Skeletal muscle satellite cell (primary cell): ENCODE results near the gene GAGE2A. TPM values are rescaled to one million over a fixed set of nuclear protein-coding genes. Genes with fewer than 3 reads are reported as not detected.
"Not testable (repeated sequence)": the region's sequence is repeated elsewhere in the genome, so short reads cannot be mapped to it uniquely, and the experiment has no call there.

Experiments
- H3K27me3 ChIP-seq: 2 replicates; pipeline ENCODE4 v1.7.0; 2013; ENCODE audit warnings: low read length; ENCODE audit not compliant: control insufficient read depth, insufficient read depth
- H3K36me3 ChIP-seq: 2 replicates; pipeline ENCODE4 v1.7.0; 2013; ENCODE audit warnings: mild to moderate bottlenecking, control low read depth, low read length; ENCODE audit not compliant: insufficient read depth
- H3K4me1 ChIP-seq: 2 replicates; pipeline ENCODE4 v1.7.0; 2013; ENCODE audit warnings: low read length; ENCODE audit not compliant: control insufficient read depth, insufficient read depth
- H3K4me2 ChIP-seq: 2 replicates; pipeline ENCODE4 v1.7.0; 2013; ENCODE audit warnings: mild to moderate bottlenecking, low read length
- H3K4me3 ChIP-seq: 2 replicates; pipeline ENCODE4 v1.7.0; 2013; ENCODE audit warnings: low read length
- H3K9ac ChIP-seq: 2 replicates; pipeline ENCODE4 v1.7.0; 2013; ENCODE audit warnings: mild to moderate bottlenecking, low read depth, low read length, moderate library complexity
- H3K9me3 ChIP-seq: replicated peaks from 2 replicates; pipeline ENCODE4 v1.7.0; 2013; ENCODE audit warnings: mild to moderate bottlenecking, control low read depth, low read length
- total RNA-seq: library from RNA; depleted of rRNA; stranded (reverse); fragments of >200 nt; gene quantifications from 2 replicates; pipeline ENCODE4 v1.2.3, GENCODE V29; 2012; rRNA removed

The GAGE2A gene
- total RNA-seq: not detected in 2 replicates

- not testable (repeated sequence) for H3K4me2 ChIP-seq, H3K9me3 ChIP-seq, H3K27me3 ChIP-seq, H3K9ac ChIP-seq, H3K4me3 ChIP-seq, H3K36me3 ChIP-seq, H3K4me1 ChIP-seq
These were observed at the start of gene GAGE2A for GRCh38 chrX:49589196-49589595. Gene GAGE2A, plus strand, starts transcription at chrX:49589496. Its CDS starts 1,155 bp downstream, at chrX:49590651.

GRCh38 chrX:49541433-49541832 lies 47.9 kb upstream of the GAGE2A start, which contains the start of gene GAGE12D:
Gene GAGE12D, plus strand, starts transcription at chrX:49541733. Its CDS starts 1,155 bp downstream, at chrX:49542888.
- H3K36me3 ChIP-seq, H3K4me2 ChIP-seq, H3K9me3 ChIP-seq: not testable (repeated sequence)

GRCh38 chrX:49550989-49551388 lies 38.3 kb upstream of the GAGE2A start, which contains the start of gene GAGE12E:
Gene GAGE12E, plus strand, starts transcription at chrX:49551289. Its CDS starts 1,155 bp downstream, at chrX:49552444.
- H3K36me3 ChIP-seq, H3K9me3 ChIP-seq, H3K4me2 ChIP-seq, H3K4me1 ChIP-seq, H3K27me3 ChIP-seq, H3K4me3 ChIP-seq, H3K9ac ChIP-seq: not testable (repeated sequence)

More at GRCh38 chrX:49541433-49541832, 47.9 kb upstream of the GAGE2A start, which contains the start of gene GAGE12D:
- not testable (repeated sequence) for H3K4me3 ChIP-seq, H3K27me3 ChIP-seq, H3K4me1 ChIP-seq, H3K9ac ChIP-seq

- H3K27me3 ChIP-seq, H3K4me2 ChIP-seq, H3K4me3 ChIP-seq, H3K36me3 ChIP-seq, H3K9ac ChIP-seq, H3K4me1 ChIP-seq, H3K9me3 ChIP-seq: not testable (repeated sequence)
These were observed 28.8 kb upstream of the GAGE2A start, which contains the start of gene GAGE12F for GRCh38 chrX:49560542-49560941. Gene GAGE12F, plus strand, starts transcription at chrX:49560842. Its CDS starts 1,155 bp downstream, at chrX:49561997.

GRCh38 chrX:49568728-49569127 lies 20.6 kb upstream of the GAGE2A start:
- H3K4me1 ChIP-seq, H3K9me3 ChIP-seq, H3K4me2 ChIP-seq, H3K9ac ChIP-seq, H3K27me3 ChIP-seq, H3K36me3 ChIP-seq, H3K4me3 ChIP-seq: not testable (repeated sequence)

GRCh38 chrX:49569152-49569551 lies 20.1 kb upstream of the GAGE2A start:
- H3K4me1 ChIP-seq, H3K9me3 ChIP-seq, H3K4me2 ChIP-seq, H3K9ac ChIP-seq, H3K27me3 ChIP-seq, H3K36me3 ChIP-seq, H3K4me3 ChIP-seq: not testable (repeated sequence)

GRCh38 chrX:49570100-49570499 lies 19.2 kb upstream of the GAGE2A start, which contains the start of gene GAGE12G:
Gene GAGE12G, plus strand, starts transcription at chrX:49570400. Its CDS starts 1,155 bp downstream, at chrX:49571555.
- not testable (repeated sequence) for H3K4me1 ChIP-seq, H3K9ac ChIP-seq, H3K4me3 ChIP-seq, H3K9me3 ChIP-seq, H3K4me2 ChIP-seq, H3K27me3 ChIP-seq, H3K36me3 ChIP-seq

GRCh38 chrX:49579649-49580048 lies 9.6 kb upstream of the GAGE2A start, which contains the start of gene GAGE12H:
Gene GAGE12H, plus strand, starts transcription at chrX:49579949. Its CDS starts 1,155 bp downstream, at chrX:49581104.
- H3K9ac ChIP-seq, H3K4me2 ChIP-seq, H3K36me3 ChIP-seq, H3K9me3 ChIP-seq, H3K4me1 ChIP-seq, H3K27me3 ChIP-seq, H3K4me3 ChIP-seq: not testable (repeated sequence)

GRCh38 chrX:49589769-49590478 lies 628 bp downstream of the GAGE2A start:
- not testable (repeated sequence) for H3K4me1 ChIP-seq, H3K27me3 ChIP-seq, H3K36me3 ChIP-seq, H3K9me3 ChIP-seq, H3K4me3 ChIP-seq, H3K9ac ChIP-seq, H3K4me2 ChIP-seq

GRCh38 chrX:49590488-49590887 lies 1.2 kb downstream of the GAGE2A start:
- H3K36me3 ChIP-seq, H3K9me3 ChIP-seq, H3K27me3 ChIP-seq, H3K4me2 ChIP-seq, H3K9ac ChIP-seq, H3K4me1 ChIP-seq, H3K4me3 ChIP-seq: not testable (repeated sequence)

GRCh38 chrX:49598720-49599119 lies 9.4 kb downstream of the GAGE2A start, which contains the start of gene GAGE1:
Gene GAGE1, plus strand, starts transcription at chrX:49599020. Its CDS starts 1,155 bp downstream, at chrX:49600175.
- not testable (repeated sequence) for H3K9me3 ChIP-seq, H3K9ac ChIP-seq, H3K4me2 ChIP-seq, H3K27me3 ChIP-seq, H3K4me3 ChIP-seq, H3K4me1 ChIP-seq, H3K36me3 ChIP-seq
